Colonic mucosa (tissue), 4 donors: ENCODE measurements around the gene ACBD6. TPM values are rescaled to one million over a fixed set of nuclear protein-coding genes. Genes with fewer than 3 reads are reported as not detected.

Experiments
- DNase-seq: peaks from one replicate; pipeline ENCODE4 v3.0.0-alpha.2; 2020
- H3K27ac ChIP-seq: fragments of 200-600 bp; one replicate; pipeline ENCODE4 v1.8.0; 2021
- H3K27me3 ChIP-seq: fragments of 200-600 bp; one replicate; pipeline ENCODE4 v1.8.0; 2021
- H3K36me3 ChIP-seq: fragments of 200-600 bp; one replicate; pipeline ENCODE4 v1.8.0; 2021
- H3K4me1 ChIP-seq: fragments of 200-600 bp; one replicate; pipeline ENCODE4 v1.8.0; 2021; ENCODE audit warnings: mild to moderate bottlenecking
- H3K4me3 ChIP-seq: fragments of 200-600 bp; one replicate; pipeline ENCODE4 v1.8.0; 2021
- H3K9ac ChIP-seq, 2 donors: one replicate each; pipeline ENCODE4 v1.7.0; 2013; ENCODE audit warnings: control low read depth in 2 of 2, low read depth in 2 of 2, low read length in 2 of 2
- H3K9me3 ChIP-seq: fragments of 200-600 bp; one replicate; pipeline ENCODE4 v1.8.0; 2021
- CTCF ChIP-seq: fragments of 200-600 bp; IDR thresholded peaks from one replicate; pipeline ENCODE4 v1.8.0; 2022; ENCODE audit warnings: antibody characterized with exemption, mild to moderate bottlenecking
- intact Hi-C: fragments of 100-400 bp; cut with DNase I; formaldehyde crosslinking; loops from one replicate; pipeline ENCODE4 v1.14.1; 2022
- total RNA-seq, 2 donors: library from RNA; stranded (reverse); fragmentation: NEBNext Ultra II Directional in 1 of 2; extraction: Animal tissue kit (Norgen Biotek cat#: 25700) in 1 of 2; gene quantifications; one replicate each; pipeline ENCODE4 v1.2.1, GENCODE V29; 2021
- donor health status: healthy.
- donor health status: DM: no; HTN: no; CAD: no.
- donor health status: DM: no; HTN: no; CAD: no.

Gene ACBD6
- total RNA-seq, 2 donors from 2014 or later: 16.1 to 25.8 TPM

DNA sequence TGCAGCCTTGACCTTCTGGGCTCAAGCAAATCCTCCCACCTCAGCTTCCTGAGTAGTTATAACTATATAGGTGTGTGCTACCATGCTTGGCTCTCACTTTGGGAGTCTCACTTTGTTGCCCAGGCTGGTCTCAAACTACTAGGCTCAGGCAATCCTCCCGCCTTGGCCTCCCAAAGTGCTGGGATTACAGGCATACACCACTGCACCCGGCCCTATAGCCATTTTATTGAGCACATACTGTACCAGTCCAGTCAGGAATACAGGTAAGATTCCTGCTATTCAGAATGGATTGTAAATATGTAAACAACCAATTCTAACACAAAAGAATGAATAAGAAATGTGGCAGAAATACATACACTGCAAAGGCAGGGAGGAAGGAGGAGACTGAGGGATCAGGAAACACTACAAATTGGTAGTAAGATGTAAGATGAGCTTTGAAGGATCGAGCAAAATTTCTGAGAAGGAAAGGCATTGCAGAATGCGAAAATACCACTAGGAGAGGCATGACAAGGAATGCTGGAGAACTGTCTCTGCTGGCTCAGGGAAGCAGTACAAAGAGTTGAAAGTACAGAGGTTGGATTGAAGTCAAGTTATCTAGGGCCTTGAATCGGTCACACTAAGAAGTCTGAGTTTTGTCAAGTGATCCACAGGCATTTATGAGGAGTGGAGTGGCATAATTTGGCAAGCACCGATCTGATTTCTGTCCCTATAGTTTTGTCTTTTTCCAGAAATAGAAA, 211.9 kb downstream of the ACBD6 start:
- intact Hi-C loops: no loop called here
- no peak for DNase-seq
- TF ChIP-seq CTCF: no peak

DNA sequence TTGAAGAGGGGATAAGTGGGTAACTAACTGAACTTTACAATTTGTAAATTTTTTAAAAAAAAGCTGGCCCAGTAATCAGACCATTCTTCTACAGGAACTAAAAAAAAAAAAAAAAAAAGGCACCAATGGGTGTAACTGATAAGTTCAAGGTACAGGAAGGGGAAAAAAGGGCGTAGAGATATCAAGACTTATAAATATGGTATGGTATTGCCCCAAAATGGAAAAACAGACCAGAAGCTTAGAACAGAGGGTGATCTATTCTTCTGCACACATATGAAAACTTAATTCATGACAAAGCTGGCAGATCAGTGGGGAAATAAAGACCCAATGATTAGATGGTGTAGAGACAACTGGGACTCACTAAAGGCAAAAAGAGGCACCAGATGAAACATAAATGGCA, 213.4 kb downstream of the ACBD6 start:
- no peaks in the 10 kb centered on the region for H3K9me3 ChIP-seq

More for the DNA sequence above, 211.9 kb downstream of the ACBD6 start:
- Histone ChIP-seq H3K27ac (peak overlapping the region; percentile 5), H3K36me3 (no peaks in the 10 kb centered on the region), H3K4me1 (no peaks in the 10 kb centered on the region), H3K27me3 (no peaks in the 10 kb centered on the region), H3K4me3 (no peak overlapping the region), H3K9me3 (no peaks in the 10 kb centered on the region), H3K9ac (no peak overlapping the region)

DNA sequence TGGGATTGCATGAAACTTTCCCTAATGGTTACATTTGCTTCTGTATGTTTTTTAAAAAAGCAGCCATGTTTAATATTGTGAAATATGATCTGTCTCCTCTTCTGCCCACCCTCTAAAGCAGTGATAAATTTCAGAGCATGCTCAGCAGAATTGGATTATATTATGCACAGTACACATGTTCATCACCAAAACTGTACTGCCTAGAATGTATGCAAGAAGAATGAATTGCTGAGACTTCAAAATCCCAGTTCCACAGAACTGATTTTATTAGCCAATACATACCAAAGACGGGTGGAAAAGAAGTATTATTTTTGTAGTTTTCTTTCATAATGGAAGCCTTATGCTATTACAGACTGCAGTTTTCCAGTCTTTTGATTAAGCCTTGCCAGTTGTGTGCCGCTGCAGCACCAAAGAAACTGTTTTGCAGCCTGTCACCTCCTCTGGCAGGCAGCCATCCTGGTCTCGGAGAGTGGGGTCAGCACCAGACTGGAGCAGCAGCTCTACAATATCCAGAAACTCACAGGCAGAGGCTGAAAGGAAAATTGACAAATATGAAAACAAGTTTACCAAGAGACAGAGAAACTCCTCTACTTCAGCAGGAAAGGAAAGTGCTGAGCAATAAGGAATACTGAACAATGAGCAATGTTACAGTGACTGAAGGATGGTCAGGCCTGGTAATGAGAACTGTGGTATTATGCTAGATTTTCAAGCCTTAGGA, 214.2 kb downstream of the ACBD6 start:
- H3K9me3 ChIP-seq: no peaks in the 10 kb centered on the region
- H3K36me3 ChIP-seq: no peaks in the 10 kb centered on the region
- no peaks in the 10 kb centered on the region for H3K4me1 ChIP-seq
- DNase-seq: no peak
- H3K9ac ChIP-seq: no peak overlapping the region
- no peak for TF ChIP-seq CTCF
- no peaks in the 10 kb centered on the region for H3K27me3 ChIP-seq
- H3K4me3 ChIP-seq: no peak overlapping the region
- intact Hi-C loops: no loop called here
- no peak overlapping the region for H3K27ac ChIP-seq

More for the DNA sequence above, 213.4 kb downstream of the ACBD6 start:
- no peaks in the 10 kb centered on the region for H3K36me3 ChIP-seq
- H3K4me1 ChIP-seq: no peaks in the 10 kb centered on the region
- intact Hi-C loops: no loop called here
- no peak overlapping the region for H3K9ac ChIP-seq
- H3K27ac ChIP-seq: no peak overlapping the region
- TF ChIP-seq CTCF: no peak
- H3K27me3 ChIP-seq: no peaks in the 10 kb centered on the region
- no peak for DNase-seq
- no peak overlapping the region for H3K4me3 ChIP-seq

DNA sequence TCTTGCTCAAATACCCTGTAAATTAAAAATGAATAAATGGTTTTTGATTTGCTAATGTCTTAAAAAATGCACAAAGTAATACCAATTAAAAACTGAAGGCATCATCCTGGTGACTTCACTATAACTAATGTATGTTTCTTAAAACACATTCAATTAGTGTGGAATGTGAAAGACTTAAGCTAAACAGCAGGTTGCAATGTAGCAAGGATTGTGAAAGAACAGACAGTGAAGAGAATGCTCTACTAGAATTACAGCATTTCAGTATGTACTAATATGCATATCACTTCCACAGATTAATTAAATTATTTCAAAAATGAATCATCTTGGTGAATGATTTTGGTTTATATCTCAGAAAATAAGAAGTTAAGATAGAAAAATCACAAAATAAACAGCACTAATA, 216.0 kb downstream of the ACBD6 start:
- Histone ChIP-seq H3K4me3 (no peak overlapping the region), H3K9me3 (no peaks in the 10 kb centered on the region), H3K4me1 (no peaks in the 10 kb centered on the region), H3K36me3 (no peaks in the 10 kb centered on the region), H3K27me3 (no peaks in the 10 kb centered on the region), H3K27ac (no peak overlapping the region), H3K9ac (no peak overlapping the region)
- no peak for DNase-seq
- intact Hi-C loops: no loop called here
- no peak for TF ChIP-seq CTCF

- no peak overlapping the region for H3K27ac ChIP-seq
- no peak overlapping the region for H3K9ac ChIP-seq
- no peaks in the 10 kb centered on the region for H3K9me3 ChIP-seq
- no peak for TF ChIP-seq CTCF
- intact Hi-C loops: no loop called here
- no peaks in the 10 kb centered on the region for H3K4me1 ChIP-seq
- DNase-seq: no peak
- no peaks in the 10 kb centered on the region for H3K27me3 ChIP-seq
- no peak overlapping the region for H3K4me3 ChIP-seq
- H3K36me3 ChIP-seq: no peaks in the 10 kb centered on the region
Observed at GRCh38 chr1:180283098-180283497, 219.3 kb downstream of the ACBD6 start.
